Measurements from ENCODE around the gene SERPIND1.
"Not testable (repeated sequence)": the region's sequence is repeated elsewhere in the genome, so short reads cannot be mapped to it uniquely, and the experiment has no call there.

SERPIND1 gene

DNA sequence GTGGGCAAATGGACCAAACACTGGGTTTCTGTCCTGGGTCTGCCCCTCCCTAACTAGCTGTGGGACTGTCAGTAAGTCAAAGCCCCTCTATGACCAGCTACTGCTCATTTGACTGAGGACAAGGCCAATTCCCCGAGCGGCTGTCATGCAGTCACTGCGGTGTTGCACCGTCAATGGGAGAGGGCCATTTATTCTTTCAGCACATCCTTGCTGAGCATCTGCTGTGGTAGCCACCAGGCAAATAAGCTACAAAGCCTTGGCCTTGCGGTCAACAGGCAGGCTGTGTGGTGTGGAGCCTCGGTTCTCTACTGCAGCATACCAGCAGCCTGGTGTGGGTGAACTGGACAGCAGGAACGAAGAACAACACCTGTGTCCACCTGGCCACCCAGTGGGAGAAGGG lies 25.8 kb upstream of the SERPIND1 start:
- DNase-seq, result no peak

GRCh38 chr22:20748731-20749428 lies 25.0 kb upstream of the SERPIND1 start:
- no peak for DNase-seq

- no peak for DNase-seq
These were observed 24.5 kb upstream of the SERPIND1 start for GRCh38 chr22:20749453-20749852.

DNA sequence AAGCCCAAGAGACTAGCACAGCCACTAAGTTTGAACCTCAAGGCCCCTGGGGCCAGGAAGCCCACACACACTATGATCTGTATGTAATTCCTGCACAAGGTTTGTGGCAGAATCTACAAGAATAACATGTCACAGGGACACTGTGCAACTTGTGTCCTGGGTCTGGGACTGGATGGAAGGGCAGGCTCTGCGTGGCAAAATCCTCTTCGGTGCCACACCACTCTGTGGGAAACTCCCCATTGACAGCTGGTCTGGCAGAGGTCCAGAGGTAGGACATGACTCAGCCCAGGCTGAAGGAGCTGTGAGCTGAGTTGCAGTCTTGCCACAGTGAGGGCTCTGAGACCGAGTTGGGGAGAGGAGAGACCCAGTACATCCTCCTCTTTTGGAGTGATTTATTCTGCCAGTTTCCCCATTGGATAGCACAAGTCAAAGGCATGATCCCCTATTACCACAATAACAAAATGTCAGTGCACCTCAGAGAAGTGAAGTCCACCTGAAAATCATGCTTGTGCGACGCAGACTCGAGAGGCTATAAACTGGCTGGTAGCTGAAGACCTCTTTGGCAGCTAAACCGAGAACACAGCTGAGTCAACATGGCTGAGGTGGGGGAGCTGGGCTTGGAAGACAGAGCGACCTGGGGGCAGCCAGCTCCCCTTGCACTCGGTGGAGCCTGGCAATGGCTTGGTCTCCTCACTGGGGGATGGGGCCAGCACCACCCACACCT lies 23.3 kb upstream of the SERPIND1 start:
- DNase-seq, result peak; percentile 17 to 34

DNA sequence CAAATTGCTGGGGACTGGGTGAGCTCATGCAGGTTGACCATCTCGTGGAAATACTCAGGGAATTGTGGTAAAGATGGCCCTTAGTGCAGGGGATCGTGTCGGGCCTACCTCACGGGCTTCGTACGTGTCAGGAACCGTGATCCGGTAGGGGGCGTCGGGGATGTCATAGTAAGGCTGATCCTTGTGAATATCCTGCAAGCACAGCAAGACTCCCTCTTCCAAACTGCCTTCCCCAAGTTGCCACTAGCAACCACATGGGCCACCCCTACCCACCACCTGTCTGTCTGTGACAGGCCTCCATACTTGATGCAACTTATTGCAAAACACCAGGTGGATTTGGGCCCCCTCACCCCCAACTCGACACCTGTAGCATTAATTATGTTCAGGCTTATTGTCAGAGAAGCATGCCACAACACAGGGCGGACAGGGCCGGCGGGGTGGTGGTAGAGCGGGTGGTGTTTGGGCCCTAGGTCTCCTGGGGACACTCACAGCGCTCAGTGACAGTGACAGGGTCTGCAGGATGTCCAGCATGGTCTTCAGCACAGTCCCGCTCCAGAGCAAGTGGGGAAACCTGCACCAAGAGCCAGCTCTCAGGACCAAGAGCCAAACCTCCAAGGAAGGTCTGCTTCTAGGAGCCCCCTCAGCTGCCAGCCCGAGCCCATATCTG lies 22.6 kb upstream of the SERPIND1 start:
- DNase-seq, result no peak

DNA sequence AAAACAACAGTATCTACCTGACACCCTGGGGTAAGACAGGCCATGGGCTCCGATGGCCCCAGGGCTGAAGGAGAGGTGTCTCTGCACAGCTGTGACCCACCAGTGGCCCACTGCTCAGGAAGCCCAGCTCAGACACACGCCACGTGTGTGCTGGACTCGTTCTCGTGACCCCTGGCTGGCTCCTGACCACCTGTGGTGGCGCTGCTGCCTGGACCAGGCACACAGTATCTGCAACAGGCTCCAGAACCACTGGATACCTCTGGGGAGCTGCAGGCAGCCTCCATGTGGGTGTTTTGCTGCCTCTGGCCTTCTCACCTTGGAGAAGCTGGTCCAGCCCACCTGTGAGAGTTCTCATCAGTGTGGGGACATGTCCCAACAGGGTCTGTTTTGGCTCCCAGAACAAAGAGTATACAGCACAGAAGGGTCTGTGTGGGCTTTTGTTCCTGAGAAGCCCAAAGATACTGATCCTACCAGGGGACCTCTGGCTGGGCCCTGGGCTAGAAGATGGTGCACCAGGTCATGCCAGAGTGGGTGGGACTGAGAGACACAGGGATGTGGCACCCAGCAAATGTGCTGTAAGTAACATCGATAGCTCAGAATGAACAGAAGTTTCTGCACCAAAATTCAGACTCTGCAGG lies 21.7 kb upstream of the SERPIND1 start:
- no peak for DNase-seq

- no peak for DNase-seq
These were observed 21.0 kb upstream of the SERPIND1 start for GRCh38 chr22:20752873-20753272.

DNA sequence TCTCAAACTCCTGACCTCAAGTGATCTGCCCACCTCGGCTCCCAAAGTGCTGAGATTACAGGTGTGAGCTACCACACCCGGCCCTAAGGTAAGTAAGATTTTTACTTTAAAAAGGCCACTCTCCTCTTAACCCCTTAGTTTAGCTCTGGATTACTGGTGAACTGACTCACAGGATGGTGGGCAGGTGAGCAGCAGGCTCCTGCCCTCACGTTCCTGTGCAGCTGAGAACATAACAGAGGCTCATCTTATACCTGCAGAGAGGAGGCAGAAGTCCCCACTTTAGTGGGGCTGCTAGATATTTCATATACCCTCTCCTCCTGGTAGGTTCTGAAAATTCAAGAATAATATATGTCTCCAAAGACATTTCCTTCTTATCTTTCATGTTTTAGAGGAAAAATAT lies 17.1 kb upstream of the SERPIND1 start:
- no peak for DNase-seq

DNA sequence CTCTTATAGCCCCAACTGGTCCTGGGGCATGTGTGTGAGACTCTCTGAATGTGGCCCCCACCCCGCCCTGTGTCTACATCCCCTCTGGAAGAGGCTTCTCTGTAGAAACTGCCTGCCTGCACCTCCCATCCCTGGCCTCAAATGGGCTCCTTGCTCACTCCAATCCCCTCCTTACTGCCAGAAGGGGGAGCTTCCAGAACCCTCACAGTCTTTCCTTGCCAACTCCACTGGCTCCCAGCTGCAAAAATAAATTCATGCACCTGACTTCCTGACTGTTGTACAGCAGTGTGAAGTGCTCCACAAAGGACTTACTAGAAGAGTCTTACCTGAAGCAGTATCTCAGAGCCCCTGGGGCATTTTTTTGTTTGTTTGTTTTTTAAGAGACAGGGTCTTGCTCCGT lies 15.2 kb upstream of the SERPIND1 start:
- DNase-seq, result no peak

DNA sequence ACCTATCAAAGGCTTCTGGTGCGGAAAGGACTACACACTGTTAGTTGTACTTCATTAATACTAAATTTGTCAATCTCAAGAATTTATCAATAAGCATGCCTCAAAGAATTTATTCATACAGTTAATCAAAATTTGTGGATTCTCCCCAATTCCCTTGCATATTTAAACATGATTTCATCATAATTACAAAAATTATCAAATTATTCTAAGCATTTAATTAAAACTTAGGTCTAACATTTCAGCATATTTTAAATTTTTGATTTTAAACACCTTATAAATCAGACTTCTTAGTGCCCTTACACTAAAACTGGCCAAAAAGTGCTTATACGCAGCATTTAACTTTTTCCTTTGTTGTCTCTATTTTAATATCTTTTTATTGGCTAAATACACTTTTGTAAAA lies 13.8 kb upstream of the SERPIND1 start:
- DNase-seq, result no peak

DNA sequence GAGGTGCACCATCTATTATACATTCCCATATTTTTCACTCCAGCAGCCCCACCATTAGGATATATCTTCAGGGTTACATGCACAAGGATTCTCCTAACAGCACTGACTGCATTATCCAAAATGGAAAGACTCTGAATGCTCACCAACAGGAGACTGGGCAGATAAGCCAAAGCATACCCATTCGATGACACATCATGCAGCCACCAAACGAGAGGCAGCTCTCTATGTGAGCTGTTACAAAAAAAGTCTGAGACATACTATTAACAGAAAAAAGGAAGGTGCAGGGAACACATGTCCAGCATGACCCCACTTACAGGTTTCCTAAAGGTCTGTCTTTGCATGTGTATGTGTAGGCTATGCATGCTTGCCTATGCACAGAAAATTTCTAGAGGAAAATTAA lies 12.4 kb upstream of the SERPIND1 start:
- DNase-seq, result no peak

GRCh38 chr22:20762233-20762796 lies 11.6 kb upstream of the SERPIND1 start:
- no peak for DNase-seq

- no peak for DNase-seq
These were observed 10.1 kb upstream of the SERPIND1 start for GRCh38 chr22:20763630-20764470.

- DNase-seq, result no peak
These were observed 9.5 kb upstream of the SERPIND1 start for GRCh38 chr22:20764471-20764720.

GRCh38 chr22:20764729-20765128 lies 9.2 kb upstream of the SERPIND1 start:
- no peak for DNase-seq

DNA sequence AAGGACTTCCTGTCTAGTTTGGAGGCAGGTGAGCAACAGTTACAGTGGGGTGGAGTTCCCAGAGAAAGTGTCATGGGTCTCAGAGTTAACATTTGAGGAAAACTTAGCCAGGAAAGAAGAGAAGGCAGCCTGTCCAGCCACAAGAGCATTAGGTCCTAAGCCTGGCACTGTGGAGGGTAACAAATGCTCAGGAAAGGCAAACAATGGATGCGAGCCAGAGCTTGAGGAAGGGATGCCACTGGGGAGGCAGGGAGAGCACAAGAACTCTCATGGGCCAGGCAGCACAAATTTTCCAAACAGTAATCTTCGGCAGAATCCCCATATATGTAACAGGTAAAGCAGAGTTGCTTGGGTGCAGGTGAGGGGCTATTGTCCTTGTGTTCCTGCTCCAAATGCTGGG lies 8.0 kb upstream of the SERPIND1 start:
- DNase-seq, result no peak

- no peak for DNase-seq
These were observed 7.4 kb upstream of the SERPIND1 start for GRCh38 chr22:20766530-20766929.

- DNase-seq, result not testable (repeated sequence)
These were observed 4.5 kb upstream of the SERPIND1 start for GRCh38 chr22:20769496-20769826.

GRCh38 chr22:20771918-20772625 lies 1.8 kb upstream of the SERPIND1 start:
- no peak for DNase-seq

DNA sequence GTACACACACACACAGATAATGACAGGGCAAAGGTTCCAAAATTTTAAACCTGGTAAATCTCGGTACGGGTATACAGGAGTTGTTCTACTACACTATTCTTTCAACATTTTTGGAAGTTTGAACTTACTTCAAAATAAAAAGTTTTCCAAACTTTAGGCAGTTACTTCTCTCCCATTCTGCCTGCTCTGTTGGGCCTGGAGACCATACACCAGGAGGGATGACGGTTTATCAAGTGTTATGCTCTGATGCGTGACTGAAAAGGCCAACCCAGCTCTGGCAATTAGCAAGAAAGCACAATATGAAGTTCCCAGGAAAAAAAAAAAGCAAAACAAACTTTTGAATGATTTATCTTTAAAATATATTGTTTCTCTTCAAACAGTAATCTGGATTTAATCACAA lies 969 bp downstream of the SERPIND1 start:
- no peak for DNase-seq

GRCh38 chr22:20775342-20775895 lies 1.5 kb downstream of the SERPIND1 start:
- no peak for DNase-seq

All from bone marrow (tissue), 2 donors.